SU-DHL-6 (cell line): Measurements from ENCODE around the gene KLLN.

ENCODE experiments used
- EZH2phosphoT487 ChIP-seq: fragments of 200-600 bp; sonication (generic), shearing (Covaris generic); conservative IDR thresholded peaks from 2 replicates; pipeline ENCODE4 v1.6.1; 2018; ENCODE audit warnings: mild to moderate bottlenecking, antibody characterized with exemption, low read length, moderate library complexity, mixed read lengths
- TF ChIP-seq, protein P1 (sequence below): fragments of 200-600 bp; sonication (generic); IDR thresholded peaks from one replicate; pipeline ENCODE4 v1.5.1; 2017; ENCODE audit warnings: antibody characterized with exemption, mild to moderate bottlenecking, low read length, moderate library complexity; ENCODE audit not compliant: insufficient read depth, poor library complexity, severe bottlenecking

DNA sequence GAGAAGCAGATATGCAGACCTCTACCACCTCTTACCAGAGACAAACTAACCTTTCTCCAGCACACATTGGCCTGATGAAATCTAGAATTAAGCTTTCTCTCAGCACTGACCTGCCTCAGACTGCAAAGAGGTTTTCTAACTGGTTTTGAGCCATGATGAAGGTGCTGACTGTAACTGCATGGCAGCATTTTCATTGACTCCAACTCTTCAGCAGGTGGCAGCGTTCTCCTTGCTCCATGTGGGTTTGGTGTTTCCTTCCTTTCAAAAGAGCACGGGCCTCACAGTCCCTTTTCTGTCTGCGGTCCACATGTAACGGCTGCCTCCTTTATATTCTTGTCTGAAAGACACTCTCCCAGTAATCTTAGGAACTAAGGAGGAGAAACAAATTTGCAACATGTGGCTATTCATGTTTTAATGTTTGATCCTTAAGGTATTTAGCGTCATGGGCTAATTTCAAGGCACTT, 12.6 kb downstream of the KLLN start:
- TF ChIP-seq, protein P1, sequence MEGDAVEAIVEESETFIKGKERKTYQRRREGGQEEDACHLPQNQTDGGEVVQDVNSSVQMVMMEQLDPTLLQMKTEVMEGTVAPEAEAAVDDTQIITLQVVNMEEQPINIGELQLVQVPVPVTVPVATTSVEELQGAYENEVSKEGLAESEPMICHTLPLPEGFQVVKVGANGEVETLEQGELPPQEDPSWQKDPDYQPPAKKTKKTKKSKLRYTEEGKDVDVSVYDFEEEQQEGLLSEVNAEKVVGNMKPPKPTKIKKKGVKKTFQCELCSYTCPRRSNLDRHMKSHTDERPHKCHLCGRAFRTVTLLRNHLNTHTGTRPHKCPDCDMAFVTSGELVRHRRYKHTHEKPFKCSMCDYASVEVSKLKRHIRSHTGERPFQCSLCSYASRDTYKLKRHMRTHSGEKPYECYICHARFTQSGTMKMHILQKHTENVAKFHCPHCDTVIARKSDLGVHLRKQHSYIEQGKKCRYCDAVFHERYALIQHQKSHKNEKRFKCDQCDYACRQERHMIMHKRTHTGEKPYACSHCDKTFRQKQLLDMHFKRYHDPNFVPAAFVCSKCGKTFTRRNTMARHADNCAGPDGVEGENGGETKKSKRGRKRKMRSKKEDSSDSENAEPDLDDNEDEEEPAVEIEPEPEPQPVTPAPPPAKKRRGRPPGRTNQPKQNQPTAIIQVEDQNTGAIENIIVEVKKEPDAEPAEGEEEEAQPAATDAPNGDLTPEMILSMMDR, result peak; percentile 44
- TF ChIP-seq EZH2phosphoT487, result no peak
